ENCODE results near the gene SLC26A11.
"Not testable (repeated sequence)": the region's sequence is repeated elsewhere in the genome, so short reads cannot be mapped to it uniquely, and the experiment has no call there.

GRCh38 chr17:80244448-80244847 lies 24.2 kb downstream of the SLC26A11 start:
- TF ChIP-seq CSDC2 (CRISPR knock-in tag; IDR thresholded peaks at IDR 0.05); BACH2 (CRISPR knock-in tag; IDR thresholded peaks at IDR 0.05; ENCODE audit: borderline replicate concordance); OSR1 (CRISPR knock-in tag; IDR thresholded peaks at IDR 0.05); ZFP30 (CRISPR knock-in tag; IDR thresholded peaks at IDR 0.05); ISL1 (CRISPR knock-in tag; IDR thresholded peaks at IDR 0.05); RARB (CRISPR knock-in tag; IDR thresholded peaks at IDR 0.05); ZNF565 (CRISPR knock-in tag; conservative IDR thresholded peaks at IDR 0.05; ENCODE audit: low read depth); PATZ1 (CRISPR knock-in tag; IDR thresholded peaks at IDR 0.05; ENCODE audit: borderline replicate concordance); ZNF70 (CRISPR knock-in tag; IDR thresholded peaks at IDR 0.05); TOX (CRISPR knock-in tag; IDR thresholded peaks at IDR 0.05; ENCODE audit: borderline replicate concordance); CREB5 (CRISPR knock-in tag; IDR thresholded peaks at IDR 0.05; ENCODE audit: low read depth); SNAI2 (CRISPR knock-in tag; IDR thresholded peaks at IDR 0.05): not testable (repeated sequence)
